Loucy (cell line): ENCODE data around the gene DNAH8.

Source experiments
- H2AFZ ChIP-seq: fragments of 200-600 bp; sonication (generic); 2 replicates; pipeline ENCODE4 v1.6.0; 2016; ENCODE audit warnings: antibody characterized with exemption, mild to moderate bottlenecking, low read length, moderate library complexity
- H3F3A ChIP-seq: fragments of 200-600 bp; 2 replicates; pipeline ENCODE4 v1.6.0; 2016; ENCODE audit warnings: antibody characterized with exemption, low read depth, mild to moderate bottlenecking
- H3K27me3 ChIP-seq: fragments of 200-600 bp; sonication (generic); 2 replicates; pipeline ENCODE4 v1.6.1; 2014; ENCODE audit warnings: low read length, mild to moderate bottlenecking; ENCODE audit not compliant: insufficient read depth, poor library complexity, severe bottlenecking
- H3K36me3 ChIP-seq: fragments of 200-600 bp; sonication (generic); 2 replicates; pipeline ENCODE4 v1.6.1; 2016; ENCODE audit warnings: low read length; ENCODE audit not compliant: insufficient read depth
- H3K4me1 ChIP-seq: fragments of 200-600 bp; sonication (generic); 2 replicates; pipeline ENCODE4 v1.5.1; 2014; ENCODE audit warnings: low read length, mild to moderate bottlenecking; ENCODE audit not compliant: insufficient read depth, poor library complexity, severe bottlenecking
- H3K4me2 ChIP-seq: fragments of 200-600 bp; sonication (generic); 2 replicates; pipeline ENCODE4 v1.6.0; 2014; ENCODE audit warnings: antibody characterized with exemption, low read length, low read depth, mild to moderate bottlenecking; ENCODE audit not compliant: poor library complexity, severe bottlenecking
- H3K4me3 ChIP-seq: fragments of 200-600 bp; sonication (generic); 2 replicates; pipeline ENCODE4 v1.5.1; 2014; ENCODE audit warnings: low read length, mild to moderate bottlenecking, mixed read lengths; ENCODE audit not compliant: poor library complexity, severe bottlenecking
- H3K79me2 ChIP-seq: fragments of 200-600 bp; sonication (generic); 2 replicates; pipeline ENCODE4 v1.6.1; 2014; ENCODE audit warnings: low read length; ENCODE audit not compliant: insufficient read depth
- H3K9ac ChIP-seq: fragments of 200-600 bp; sonication (generic); 2 replicates; pipeline ENCODE4 v1.6.0; 2014; ENCODE audit warnings: mild to moderate bottlenecking, low read depth, low read length, moderate library complexity; ENCODE audit not compliant: poor library complexity, severe bottlenecking
- H3K9me2 ChIP-seq: fragments of 200-600 bp; sonication (generic); replicated peaks from 2 replicates; pipeline ENCODE4 v1.6.1; 2016; ENCODE audit warnings: low read depth, low read length, mixed read lengths
- H3K9me3 ChIP-seq: fragments of 200-600 bp; sonication (generic); 2 replicates; pipeline ENCODE4 v1.6.1; 2014; ENCODE audit warnings: mild to moderate bottlenecking, antibody characterized with exemption, low read length, low read depth; ENCODE audit not compliant: insufficient read depth
- H4K20me1 ChIP-seq: fragments of 200-600 bp; sonication (generic); 2 replicates; pipeline ENCODE4 v1.6.0; 2014; ENCODE audit warnings: antibody characterized with exemption, low read length, mild to moderate bottlenecking; ENCODE audit not compliant: insufficient read depth, poor library complexity, severe bottlenecking
- EZH2phosphoT487 ChIP-seq: fragments of 200-600 bp; IDR thresholded peaks from 2 replicates; pipeline ENCODE4 v1.6.1; 2018; ENCODE audit warnings: antibody characterized with exemption, mild to moderate bottlenecking, moderate library complexity, borderline replicate concordance
- TF ChIP-seq, protein P1 (sequence below): fragments of 200-600 bp; sonication (generic); conservative IDR thresholded peaks from 2 replicates; pipeline ENCODE4 v1.5.1; 2014; ENCODE audit warnings: mild to moderate bottlenecking, antibody characterized with exemption, low read length

The DNAH8 gene

DNA sequence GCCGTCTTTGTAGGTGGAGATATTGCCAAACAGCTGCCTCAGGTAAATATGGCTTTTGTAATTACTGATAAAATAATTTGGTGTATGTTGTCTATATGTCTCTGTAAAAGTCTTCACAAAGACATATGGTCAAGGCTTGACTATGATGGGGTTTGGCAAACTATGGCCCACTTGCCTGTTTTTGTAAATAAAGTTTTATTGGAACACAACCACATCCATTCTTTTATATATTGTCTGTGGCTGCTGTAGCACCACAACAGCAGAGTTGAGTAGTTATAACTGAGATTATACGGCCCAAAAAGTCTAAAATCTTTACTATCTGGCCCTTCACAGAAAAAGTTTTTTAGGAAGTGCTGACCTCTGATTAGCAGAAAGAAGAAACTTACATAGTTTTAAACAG lies 133.6 kb downstream of the DNAH8 start:
- Histone ChIP-seq H3K36me3 (no peaks in the 10 kb centered on the region), H3K79me2 (no peaks in the 10 kb centered on the region), H3K4me2 (no peak overlapping the region), H3K4me3 (no peak overlapping the region), H3K9ac (no peak overlapping the region), H3K9me3 (no peaks in the 10 kb centered on the region), H2AFZ (no peak overlapping the region), H3K9me2 (no peaks in the 10 kb centered on the region), H3F3A (no peaks in the 10 kb centered on the region), H4K20me1 (no peaks in the 10 kb centered on the region), H3K27me3 (no peaks in the 10 kb centered on the region), H3K4me1 (no peaks in the 10 kb centered on the region)
- TF ChIP-seq EZH2phosphoT487 = no peak
- TF ChIP-seq, protein P1, sequence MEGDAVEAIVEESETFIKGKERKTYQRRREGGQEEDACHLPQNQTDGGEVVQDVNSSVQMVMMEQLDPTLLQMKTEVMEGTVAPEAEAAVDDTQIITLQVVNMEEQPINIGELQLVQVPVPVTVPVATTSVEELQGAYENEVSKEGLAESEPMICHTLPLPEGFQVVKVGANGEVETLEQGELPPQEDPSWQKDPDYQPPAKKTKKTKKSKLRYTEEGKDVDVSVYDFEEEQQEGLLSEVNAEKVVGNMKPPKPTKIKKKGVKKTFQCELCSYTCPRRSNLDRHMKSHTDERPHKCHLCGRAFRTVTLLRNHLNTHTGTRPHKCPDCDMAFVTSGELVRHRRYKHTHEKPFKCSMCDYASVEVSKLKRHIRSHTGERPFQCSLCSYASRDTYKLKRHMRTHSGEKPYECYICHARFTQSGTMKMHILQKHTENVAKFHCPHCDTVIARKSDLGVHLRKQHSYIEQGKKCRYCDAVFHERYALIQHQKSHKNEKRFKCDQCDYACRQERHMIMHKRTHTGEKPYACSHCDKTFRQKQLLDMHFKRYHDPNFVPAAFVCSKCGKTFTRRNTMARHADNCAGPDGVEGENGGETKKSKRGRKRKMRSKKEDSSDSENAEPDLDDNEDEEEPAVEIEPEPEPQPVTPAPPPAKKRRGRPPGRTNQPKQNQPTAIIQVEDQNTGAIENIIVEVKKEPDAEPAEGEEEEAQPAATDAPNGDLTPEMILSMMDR = no peak

DNA sequence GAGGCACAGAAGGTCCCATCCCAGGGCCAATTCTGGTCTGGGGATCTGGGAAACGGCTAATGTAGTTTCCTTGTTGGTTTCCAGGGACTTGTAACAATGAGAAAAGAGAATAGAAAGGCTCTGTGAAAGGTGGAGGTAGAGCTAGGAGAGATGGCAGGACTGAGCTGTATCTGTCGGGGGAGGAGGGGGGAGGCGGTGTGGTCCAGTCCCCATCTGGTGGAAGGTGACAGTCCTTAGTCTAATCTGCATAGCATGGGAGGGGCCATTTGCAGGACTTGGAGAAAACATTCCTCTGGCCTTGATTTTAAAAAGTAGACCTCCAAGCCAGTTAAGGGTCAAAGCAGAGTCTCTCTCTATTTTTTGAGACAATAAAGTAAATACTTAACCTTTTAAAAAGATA lies 137.1 kb downstream of the DNAH8 start:
- no peaks in the 10 kb centered on the region for H4K20me1 ChIP-seq
- H2AFZ ChIP-seq = no peak overlapping the region
- H3K79me2 ChIP-seq = no peaks in the 10 kb centered on the region
- H3K9ac ChIP-seq = no peak overlapping the region
- no peaks in the 10 kb centered on the region for H3K36me3 ChIP-seq
- no peaks in the 10 kb centered on the region for H3K9me3 ChIP-seq
- H3K9me2 ChIP-seq = no peaks in the 10 kb centered on the region
- H3K4me1 ChIP-seq = no peaks in the 10 kb centered on the region
- H3K4me2 ChIP-seq = no peak overlapping the region
- no peak overlapping the region for H3K4me3 ChIP-seq
- H3K27me3 ChIP-seq = no peaks in the 10 kb centered on the region
- TF ChIP-seq, protein P1 = no peak
- TF ChIP-seq EZH2phosphoT487 = no peak
- no peaks in the 10 kb centered on the region for H3F3A ChIP-seq

DNA sequence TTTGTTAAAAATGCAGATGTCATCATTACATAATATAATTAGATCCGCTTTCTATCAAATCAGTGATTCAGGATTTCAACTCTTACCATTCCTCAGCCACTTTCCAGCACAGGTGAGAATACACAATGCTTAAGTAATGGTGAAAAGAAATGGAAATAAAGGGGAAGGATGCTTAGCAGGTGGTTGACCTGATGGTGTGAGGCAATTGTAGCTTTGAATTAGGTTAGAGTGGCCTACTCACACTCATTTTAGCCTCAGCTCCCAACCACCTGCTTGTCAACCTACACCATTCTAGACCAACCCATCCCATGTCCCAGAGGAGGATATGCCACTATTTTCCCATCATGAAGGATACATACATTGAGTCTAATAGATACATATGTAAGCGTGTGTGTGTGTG lies 138.1 kb downstream of the DNAH8 start:
- Histone ChIP-seq H3K4me1 (no peaks in the 10 kb centered on the region), H3K4me3 (no peak overlapping the region), H3K27me3 (no peaks in the 10 kb centered on the region), H3K9me3 (no peaks in the 10 kb centered on the region), H3K79me2 (no peaks in the 10 kb centered on the region), H3K9ac (no peak overlapping the region), H4K20me1 (no peaks in the 10 kb centered on the region), H3K36me3 (no peaks in the 10 kb centered on the region), H3F3A (no peaks in the 10 kb centered on the region), H3K9me2 (no peaks in the 10 kb centered on the region), H3K4me2 (no peak overlapping the region), H2AFZ (no peak overlapping the region)
- no peak for TF ChIP-seq EZH2phosphoT487
- TF ChIP-seq, protein P1 = no peak
